Frontal cortex (tissue), 4 donors: ENCODE data around the gene MYOC. TPM values are rescaled to one million over a fixed set of nuclear protein-coding genes. Genes with fewer than 3 reads are reported as not detected.

Source experiments
- DNase-seq, 2 donors: peaks; one replicate each; pipeline ENCODE4 v3.0.0; 2012; ENCODE audit warnings: low spot score in 2 of 2
- FAIRE-seq: peaks from 2 replicates; lab custom pipeline; 2012; peaks lifted over from hg19 to GRCh38; lab: Jason Lieb, UNC
- total RNA-seq: library from RNA; depleted of rRNA; stranded (reverse); fragments of >200 nt; gene quantifications from one replicate; pipeline ENCODE4 v1.2.3, GENCODE V29; 2014
- donor health status: control.
- donor health status: control.
- donor health status: control.

Gene MYOC
- total RNA-seq, 1 donor from 2014 or later = under 0.01 TPM

- DNase-seq = no peak
- FAIRE-seq = no peak
Observed at GRCh38 chr1:171654201-171654941, 1.9 kb upstream of the MYOC start.

- DNase-seq = no peak
- no peak for FAIRE-seq
Observed at GRCh38 chr1:171653796-171654195, 1.3 kb upstream of the MYOC start.

GRCh38 chr1:171646249-171646560 is 6.3 kb downstream of the MYOC start:
- DNase-seq (no peak), FAIRE-seq (no peak)

GRCh38 chr1:171645553-171646248 is 6.8 kb downstream of the MYOC start:
- DNase-seq = peak in 1 of 2 donors; percentile 20

GRCh38 chr1:171644805-171645483 is 7.5 kb downstream of the MYOC start:
- DNase-seq (peak in 1 of 2 donors; percentile 46), FAIRE-seq (no peak)

More at GRCh38 chr1:171645553-171646248, 6.8 kb downstream of the MYOC start:
- FAIRE-seq = no peak

- DNase-seq (no peak), FAIRE-seq (no peak)
Observed at GRCh38 chr1:171643156-171643555, 9.3 kb downstream of the MYOC start.

GRCh38 chr1:171642197-171642596 is 10.3 kb downstream of the MYOC start:
- no peak for FAIRE-seq
- no peak for DNase-seq

GRCh38 chr1:171641076-171641864 is 11.2 kb downstream of the MYOC start:
- DNase-seq (no peak), FAIRE-seq (no peak)

GRCh38 chr1:171640225-171640624 is 12.3 kb downstream of the MYOC start:
- FAIRE-seq (no peak), DNase-seq (no peak)

GRCh38 chr1:171637928-171638576 is 14.4 kb downstream of the MYOC start:
- FAIRE-seq = no peak
- no peak for DNase-seq

- DNase-seq = no peak
- FAIRE-seq = no peak
Observed at GRCh38 chr1:171636141-171636540, 16.3 kb downstream of the MYOC start.

GRCh38 chr1:171635661-171636060 is 16.8 kb downstream of the MYOC start:
- DNase-seq (no peak), FAIRE-seq (no peak)

- no peak for DNase-seq
- no peak for FAIRE-seq
Observed at GRCh38 chr1:171628225-171628624, 24.3 kb downstream of the MYOC start.

- no peak for DNase-seq
- FAIRE-seq = no peak
Observed at GRCh38 chr1:171627020-171627419, 25.5 kb downstream of the MYOC start.

- FAIRE-seq = no peak
- DNase-seq = no peak
Observed at GRCh38 chr1:171625225-171625624, 27.3 kb downstream of the MYOC start.

- DNase-seq (no peak), FAIRE-seq (no peak)
Observed at GRCh38 chr1:171623651-171624331, 28.7 kb downstream of the MYOC start.

GRCh38 chr1:171622152-171622462 is 30.4 kb downstream of the MYOC start, which contains the start of gene MYOCOS:
Gene MYOCOS (plus strand): TSS chr1:171622243. CDS start chr1:171623884, 1,641 bp downstream.
- FAIRE-seq (no peak), DNase-seq (no peak)

- FAIRE-seq (no peak), DNase-seq (no peak)
Observed at GRCh38 chr1:171616586-171616985, 35.9 kb downstream of the MYOC start.
